Suprapubic skin (tissue), 4 donors: ENCODE results near the gene SLC22A23. TPM values are rescaled to one million over a fixed set of nuclear protein-coding genes. Genes with fewer than 3 reads are reported as not detected.

Experiments
- DNase-seq, 2 donors: peaks; one replicate each; pipeline ENCODE4 v3.0.0-alpha.2; 2019; ENCODE audit warnings: low spot score in 2 of 2
- H3K27ac ChIP-seq: fragments of 200-600 bp; sonication (generic); one replicate; pipeline ENCODE4 v1.5.1; 2019
- H3K27me3 ChIP-seq: fragments of 200-600 bp; sonication (generic); one replicate; pipeline ENCODE4 v1.5.1; 2019
- H3K36me3 ChIP-seq: fragments of 200-600 bp; sonication (generic); one replicate; pipeline ENCODE4 v1.5.1; 2019
- H3K4me1 ChIP-seq: fragments of 200-600 bp; sonication (generic); one replicate; pipeline ENCODE4 v1.5.1; 2019
- H3K4me3 ChIP-seq: fragments of 200-600 bp; sonication (generic); one replicate; pipeline ENCODE4 v1.5.1; 2019; ENCODE audit warnings: mild to moderate bottlenecking
- H3K9me3 ChIP-seq: fragments of 200-600 bp; sonication (generic); one replicate; pipeline ENCODE4 v1.5.1; 2019
- CTCF ChIP-seq, 2 donors: fragments of 200-600 bp in 1 of 2; fragments of 450-650 bp in 1 of 2; sonication (generic) in 1 of 2; IDR thresholded peaks; one replicate each; pipeline ENCODE4 v1.5.1; 2016 to 2019; ENCODE audit warnings: antibody characterized with exemption in 2 of 2, mild to moderate bottlenecking in 1 of 2, moderate library complexity in 1 of 2
- EP300 ChIP-seq: sonication (generic); formaldehyde crosslinking; IDR thresholded peaks from one replicate; pipeline ENCODE4 v1.6.1; 2017; ENCODE audit warnings: antibody characterized with exemption
- POLR2A ChIP-seq, 2 donors: fragments of 450-650 bp; IDR thresholded peaks; one replicate each; pipeline ENCODE4 v1.6.1; 2017; ENCODE audit warnings: antibody characterized with exemption in 2 of 2, mild to moderate bottlenecking in 2 of 2, moderate library complexity in 2 of 2
- POLR2AphosphoS5 ChIP-seq, 3 donors: sonication (generic); formaldehyde crosslinking; IDR thresholded peaks; one replicate each; pipeline ENCODE4 v1.6.1; 2017; ENCODE audit warnings: antibody characterized with exemption in 3 of 3
- WGBS: methylation state at CpG from one replicate; pipeline ENCODE4 v1.1.5; 2018; 5-methylcytosine and 5-hydroxymethylcytosine counted together
- total RNA-seq, 4 donors: library from RNA; depleted of rRNA; stranded (reverse); fragments of >200 nt; gene quantifications; one replicate each; pipeline ENCODE4 v1.1.0, GENCODE V29; 2016

SLC22A23 gene
- total RNA-seq, 4 donors from 2014 or later = 38.2 to 59.8 (median 48.1) TPM

- no peaks in the 10 kb centered on the region for H3K9me3 ChIP-seq
- TF ChIP-seq EP300 (no peak), POLR2A (IDR thresholded peaks at IDR 0.05) (no peak), POLR2AphosphoS5 (IDR thresholded peaks at IDR 0.05) (no peak), CTCF (IDR thresholded peaks at IDR 0.05) (no peak)
Measured at GRCh38 chr6:3299221-3299620, 157.6 kb downstream of the SLC22A23 start.

GRCh38 chr6:3297909-3298308 is 158.9 kb downstream of the SLC22A23 start:
- peak; percentile 36 to 59 for DNase-seq
- Histone ChIP-seq H3K4me3 (no peak overlapping the region), H3K4me1 (no peaks in the 10 kb centered on the region), H3K27ac (no peak overlapping the region), H3K27me3 (no peaks in the 10 kb centered on the region), H3K36me3 (peaks cover 24% of the 10 kb centered on the region), H3K9me3 (no peaks in the 10 kb centered on the region)
- 72% methylated on average over 11 of the region's 11 CpGs for WGBS
- no peak for TF ChIP-seq CTCF (IDR thresholded peaks at IDR 0.05)
- no peak for TF ChIP-seq POLR2A (IDR thresholded peaks at IDR 0.05)
- TF ChIP-seq EP300 = no peak
- no peak for TF ChIP-seq POLR2AphosphoS5 (IDR thresholded peaks at IDR 0.05)

More at GRCh38 chr6:3299221-3299620, 157.6 kb downstream of the SLC22A23 start:
- WGBS = 94% methylated on average over 10 of the region's 10 CpGs
- H3K27ac ChIP-seq = no peak overlapping the region
- no peaks in the 10 kb centered on the region for H3K27me3 ChIP-seq
- H3K4me1 ChIP-seq = no peaks in the 10 kb centered on the region
- H3K4me3 ChIP-seq = no peak overlapping the region
- peak in 1 of 2 donors; percentile 41 for DNase-seq
- peaks cover 20% of the 10 kb centered on the region for H3K36me3 ChIP-seq

- Histone ChIP-seq H3K27me3 (no peaks in the 10 kb centered on the region), H3K4me1 (no peaks in the 10 kb centered on the region), H3K4me3 (no peak overlapping the region), H3K36me3 (peaks cover 28% of the 10 kb centered on the region), H3K27ac (no peak overlapping the region), H3K9me3 (no peaks in the 10 kb centered on the region)
- 88% methylated on average over 9 of the region's 9 CpGs for WGBS
- peak in 1 of 2 donors; percentile 43 for DNase-seq
- TF ChIP-seq CTCF (IDR thresholded peaks at IDR 0.05) (no peak), EP300 (no peak), POLR2AphosphoS5 (IDR thresholded peaks at IDR 0.05) (no peak), POLR2A (IDR thresholded peaks at IDR 0.05) (no peak)
Measured at GRCh38 chr6:3297006-3297405, 159.8 kb downstream of the SLC22A23 start.

GRCh38 chr6:3296537-3296936 is 160.3 kb downstream of the SLC22A23 start:
- Histone ChIP-seq H3K27ac (no peak overlapping the region), H3K36me3 (peaks cover 28% of the 10 kb centered on the region), H3K4me1 (no peaks in the 10 kb centered on the region), H3K9me3 (no peaks in the 10 kb centered on the region), H3K27me3 (no peaks in the 10 kb centered on the region), H3K4me3 (no peak overlapping the region)
- no peak for TF ChIP-seq CTCF (IDR thresholded peaks at IDR 0.05)
- no peak for TF ChIP-seq POLR2A (IDR thresholded peaks at IDR 0.05)
- no peak for TF ChIP-seq POLR2AphosphoS5 (IDR thresholded peaks at IDR 0.05)
- no peak for TF ChIP-seq EP300
- DNase-seq = peak in 1 of 2 donors; percentile 37
- WGBS = 89% methylated on average over 11 of the region's 11 CpGs

GRCh38 chr6:3296078-3296477 is 160.8 kb downstream of the SLC22A23 start:
- H3K9me3 ChIP-seq = no peaks in the 10 kb centered on the region
- TF ChIP-seq EP300 = no peak
- no peak for TF ChIP-seq CTCF (IDR thresholded peaks at IDR 0.05)
- no peak for TF ChIP-seq POLR2AphosphoS5 (IDR thresholded peaks at IDR 0.05)
- no peak for TF ChIP-seq POLR2A (IDR thresholded peaks at IDR 0.05)
- no peak overlapping the region for H3K4me3 ChIP-seq
- no peaks in the 10 kb centered on the region for H3K4me1 ChIP-seq
- H3K27ac ChIP-seq = no peak overlapping the region
- H3K27me3 ChIP-seq = no peaks in the 10 kb centered on the region
- peaks cover 32% of the 10 kb centered on the region for H3K36me3 ChIP-seq
- 94% methylated on average over 10 of the region's 10 CpGs for WGBS
- peak; percentile 17 to 32 for DNase-seq
